Left ventricle myocardium inferior (tissue), 1 donor: ENCODE measurements around the gene DYNC1H1. TPM values are rescaled to one million over a fixed set of nuclear protein-coding genes. Genes with fewer than 3 reads are reported as not detected.
"Not testable (repeated sequence)": the region's sequence is repeated elsewhere in the genome, so short reads cannot be mapped to it uniquely, and the experiment has no call there.

Experiments
- DNase-seq: peaks from one replicate; pipeline ENCODE4 v3.0.0-alpha.2; 2020
- H3K27ac ChIP-seq: fragments of 200-600 bp; replicated peaks from 2 replicates; pipeline ENCODE4 v1.8.0; 2021
- H3K27me3 ChIP-seq: fragments of 200-600 bp; 2 replicates; pipeline ENCODE4 v1.8.0; 2021; ENCODE audit warnings: low read depth
- H3K36me3 ChIP-seq: fragments of 200-600 bp; 2 replicates; pipeline ENCODE4 v1.8.0; 2021
- H3K4me1 ChIP-seq: fragments of 200-600 bp; 2 replicates; pipeline ENCODE4 v1.8.0; 2021
- H3K4me3 ChIP-seq: fragments of 200-600 bp; 2 replicates; pipeline ENCODE4 v1.8.0; 2021; ENCODE audit warnings: mild to moderate bottlenecking, moderate library complexity
- H3K9me3 ChIP-seq: fragments of 200-600 bp; replicated peaks from 2 replicates; pipeline ENCODE4 v1.8.0; 2021
- intact Hi-C: fragments of 100-400 bp; cut with micrococcal nuclease; formaldehyde crosslinking; loops from one replicate; pipeline ENCODE4 v1.11.0; 2022
- total RNA-seq: library from RNA; stranded (reverse); fragmentation: NEBNext Ultra II Directional; extraction: Animal tissue kit (Norgen Biotek cat#: 25700); gene quantifications from one replicate; pipeline ENCODE4 v1.2.1, GENCODE V29; 2021
- TF ChIP-seq, protein P1 (sequence below): fragments of 200-600 bp; IDR thresholded peaks from 2 replicates; pipeline ENCODE4 v1.8.0; 2021; ENCODE audit warnings: antibody characterized with exemption, mild to moderate bottlenecking, borderline replicate concordance
- donor health status: DM: no; HTN: yes; CAD: no; lungs with severe emphysema.

The DYNC1H1 gene
- total RNA-seq, 1 donor from 2014 or later: 402 TPM

- Histone ChIP-seq H3K4me1 (peaks cover 89% of the 10 kb centered on the region), H3K27me3 (no peaks in the 10 kb centered on the region), H3K36me3 (peaks cover 11% of the 10 kb centered on the region), H3K4me3 (peak overlapping the region; percentile 98), H3K9me3 (no peaks in the 10 kb centered on the region), H3K27ac (peak overlapping the region; percentile 97)
- intact Hi-C loops: no loop called here
- TF ChIP-seq, protein P1, sequence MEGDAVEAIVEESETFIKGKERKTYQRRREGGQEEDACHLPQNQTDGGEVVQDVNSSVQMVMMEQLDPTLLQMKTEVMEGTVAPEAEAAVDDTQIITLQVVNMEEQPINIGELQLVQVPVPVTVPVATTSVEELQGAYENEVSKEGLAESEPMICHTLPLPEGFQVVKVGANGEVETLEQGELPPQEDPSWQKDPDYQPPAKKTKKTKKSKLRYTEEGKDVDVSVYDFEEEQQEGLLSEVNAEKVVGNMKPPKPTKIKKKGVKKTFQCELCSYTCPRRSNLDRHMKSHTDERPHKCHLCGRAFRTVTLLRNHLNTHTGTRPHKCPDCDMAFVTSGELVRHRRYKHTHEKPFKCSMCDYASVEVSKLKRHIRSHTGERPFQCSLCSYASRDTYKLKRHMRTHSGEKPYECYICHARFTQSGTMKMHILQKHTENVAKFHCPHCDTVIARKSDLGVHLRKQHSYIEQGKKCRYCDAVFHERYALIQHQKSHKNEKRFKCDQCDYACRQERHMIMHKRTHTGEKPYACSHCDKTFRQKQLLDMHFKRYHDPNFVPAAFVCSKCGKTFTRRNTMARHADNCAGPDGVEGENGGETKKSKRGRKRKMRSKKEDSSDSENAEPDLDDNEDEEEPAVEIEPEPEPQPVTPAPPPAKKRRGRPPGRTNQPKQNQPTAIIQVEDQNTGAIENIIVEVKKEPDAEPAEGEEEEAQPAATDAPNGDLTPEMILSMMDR: no peak
- DNase-seq: no peak
Observed at GRCh38 chr14:101965770-101966722, 1.7 kb downstream of the DYNC1H1 start.

DNA sequence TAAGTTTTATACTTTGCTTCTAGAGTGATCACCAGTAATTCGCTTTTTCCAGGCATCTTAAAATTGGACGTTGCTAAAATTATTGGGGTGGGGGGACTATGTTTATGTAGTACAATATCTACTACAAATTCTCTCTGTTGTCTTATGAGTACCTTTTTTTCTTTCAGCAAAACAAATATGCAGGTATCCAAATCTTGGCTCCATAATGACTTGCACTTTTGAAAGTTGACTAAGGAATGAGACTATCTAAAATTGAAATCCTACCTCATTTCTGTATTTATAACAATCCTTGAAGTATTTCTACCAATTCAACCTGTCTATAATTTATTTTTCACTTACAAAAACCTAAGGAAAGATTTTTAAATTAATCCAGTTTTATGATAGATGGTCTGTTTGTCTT lies 2.4 kb downstream of the DYNC1H1 start:
- Histone ChIP-seq H3K27me3 (no peaks in the 10 kb centered on the region), H3K27ac (peak overlapping the region; percentile 97), H3K4me1 (peaks cover 90% of the 10 kb centered on the region), H3K9me3 (no peaks in the 10 kb centered on the region), H3K36me3 (peaks cover 11% of the 10 kb centered on the region), H3K4me3 (peak overlapping the region; percentile 98)
- DNase-seq: no peak
- intact Hi-C loops: no loop called here
- TF ChIP-seq, protein P1: no peak

DNA sequence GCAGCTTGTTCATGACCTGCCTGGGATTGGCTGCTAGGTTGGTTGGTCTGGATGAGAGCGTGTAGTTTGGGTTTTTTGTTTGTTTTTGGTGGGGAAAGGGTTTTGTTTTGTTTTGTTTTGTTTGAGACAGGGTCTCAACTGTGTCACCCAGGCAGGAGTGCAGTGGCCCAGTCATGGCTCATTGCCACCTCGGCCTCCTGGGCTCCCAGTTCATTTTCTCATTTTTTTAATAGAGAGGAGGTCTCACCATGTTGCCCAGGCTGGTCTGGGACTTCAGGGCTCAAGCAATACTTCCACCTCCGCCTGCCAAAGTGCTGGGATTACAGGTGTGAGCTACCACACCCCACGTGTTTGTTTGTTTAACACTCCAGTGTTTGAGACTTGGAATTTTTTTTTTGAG lies 3.8 kb downstream of the DYNC1H1 start:
- Histone ChIP-seq H3K4me3 (no peak overlapping the region), H3K9me3 (no peaks in the 10 kb centered on the region), H3K36me3 (peaks cover 11% of the 10 kb centered on the region), H3K4me1 (peaks cover 90% of the 10 kb centered on the region), H3K27me3 (no peaks in the 10 kb centered on the region), H3K27ac (peak overlapping the region; percentile 97)
- TF ChIP-seq, protein P1: no peak
- intact Hi-C loops: no loop called here
- DNase-seq: no peak

DNA sequence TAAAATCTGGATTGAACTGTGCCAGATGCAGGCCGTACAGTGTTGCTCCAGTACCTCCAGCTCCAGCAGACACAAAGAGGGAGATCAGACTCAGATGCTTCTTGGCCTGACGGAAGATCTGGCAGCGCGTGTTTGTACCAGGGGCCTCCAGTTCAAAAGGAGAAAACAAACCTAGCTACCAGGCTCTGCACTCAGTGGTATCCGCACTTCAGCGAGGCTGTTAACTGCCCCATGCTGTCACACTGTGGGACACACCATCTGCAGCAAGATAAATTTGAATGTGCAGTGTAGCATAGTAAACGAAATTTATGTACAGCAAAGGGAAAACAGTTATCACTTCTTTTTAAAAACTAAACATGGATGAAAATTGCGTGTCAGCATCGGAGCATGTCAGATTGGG lies 5.1 kb downstream of the DYNC1H1 start:
- intact Hi-C loops: no loop called here
- Histone ChIP-seq H3K36me3 (peaks cover 11% of the 10 kb centered on the region), H3K9me3 (no peaks in the 10 kb centered on the region), H3K27me3 (no peaks in the 10 kb centered on the region), H3K4me1 (peaks cover 92% of the 10 kb centered on the region), H3K4me3 (no peak overlapping the region), H3K27ac (no peak overlapping the region)
- no peak for DNase-seq
- TF ChIP-seq, protein P1: no peak

DNA sequence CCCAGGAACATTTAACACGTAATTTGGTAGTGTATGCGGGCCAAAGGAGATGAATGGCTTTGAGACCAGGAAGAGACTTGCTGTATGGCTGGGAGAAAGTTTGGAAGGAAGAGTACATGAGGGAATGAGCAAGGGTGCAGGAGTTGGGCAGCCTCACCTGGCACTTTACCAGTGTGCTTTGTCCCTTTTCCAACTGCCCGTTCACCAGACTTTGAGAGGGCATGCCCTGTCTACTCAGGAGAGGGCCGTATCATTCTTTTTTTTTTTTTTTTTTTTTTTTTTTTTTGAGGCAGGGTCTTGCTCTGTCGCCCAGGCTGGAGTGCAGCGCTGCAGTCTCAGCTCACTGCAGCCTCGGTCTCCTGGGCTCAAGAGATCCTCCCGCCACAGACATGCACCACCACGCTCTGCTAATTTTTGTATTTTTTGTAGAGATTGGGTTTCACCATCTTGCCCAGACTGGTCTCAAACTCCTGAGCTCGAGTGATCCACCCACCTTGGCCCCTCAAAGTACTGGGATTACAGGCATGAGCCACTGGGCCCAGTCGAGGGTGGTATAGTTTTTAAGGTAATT lies 6.5 kb downstream of the DYNC1H1 start:
- Histone ChIP-seq H3K27ac (peak overlapping the region; percentile 83), H3K36me3 (peaks cover 15% of the 10 kb centered on the region), H3K9me3 (no peaks in the 10 kb centered on the region), H3K27me3 (no peaks in the 10 kb centered on the region), H3K4me1 (peaks cover 90% of the 10 kb centered on the region), H3K4me3 (no peak overlapping the region)
- intact Hi-C loops: no loop called here
- TF ChIP-seq, protein P1: no peak
- DNase-seq: no peak

DNA sequence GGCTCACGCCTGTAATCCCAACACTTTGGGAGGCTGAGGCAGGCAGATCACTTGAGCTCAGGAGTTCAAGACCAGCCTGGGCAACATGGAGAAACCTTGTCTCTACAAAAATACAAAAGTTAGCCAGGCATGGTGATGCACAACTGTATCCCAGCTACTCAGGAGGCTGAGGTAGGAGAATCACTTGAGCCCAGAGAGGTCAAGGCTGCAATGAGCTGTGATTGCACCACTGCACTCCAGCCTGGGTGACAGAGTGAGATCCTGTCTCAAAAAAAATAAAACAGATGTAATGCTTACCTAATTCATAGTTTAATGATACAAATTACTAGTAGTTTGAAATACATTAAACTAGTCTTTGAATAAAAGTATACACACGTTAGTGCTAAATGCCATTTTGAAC lies 7.1 kb downstream of the DYNC1H1 start:
- intact Hi-C loops, DNase-seq, H3K9me3 ChIP-seq, H3K27me3 ChIP-seq, H3K4me3 ChIP-seq: not testable (repeated sequence)
- peaks cover 85% of the 10 kb centered on the region for H3K4me1 ChIP-seq
- H3K36me3 ChIP-seq: peaks cover 20% of the 10 kb centered on the region
- H3K27ac ChIP-seq: peak overlapping the region; percentile 83
